Transverse colon (tissue), 3 donors: ENCODE data around the gene DNAH7.

Source experiments
- EP300 ChIP-seq: sonication (generic); formaldehyde crosslinking; IDR thresholded peaks from one replicate; pipeline ENCODE4 v1.6.1; 2017; ENCODE audit warnings: antibody characterized with exemption, low read depth
- POLR2A ChIP-seq: fragments of 450-650 bp; IDR thresholded peaks from one replicate; pipeline ENCODE4 v1.6.1; 2016; ENCODE audit warnings: antibody characterized with exemption, mild to moderate bottlenecking, moderate library complexity
- TF ChIP-seq, protein P1 (sequence below), 5 experiments: fragments of 200-600 bp in 3 of 5; fragments of 450-650 bp in 2 of 5; sonication (generic) in 3 of 5; IDR thresholded peaks; 1 replicate in 2 of 5; 2 replicates in 3 of 5; pipeline ENCODE4 v1.5.1; 2016 to 2017; ENCODE audit warnings: antibody characterized with exemption in 5 of 5, inconsistent platforms in 3 of 5, mild to moderate bottlenecking in 2 of 5, moderate library complexity in 1 of 5

GRCh38 chr2:195756218-195756942 is 312.3 kb downstream of the DNAH7 start:
- TF ChIP-seq POLR2A (no peak), EP300 (no peak)
- TF ChIP-seq, protein P1, sequence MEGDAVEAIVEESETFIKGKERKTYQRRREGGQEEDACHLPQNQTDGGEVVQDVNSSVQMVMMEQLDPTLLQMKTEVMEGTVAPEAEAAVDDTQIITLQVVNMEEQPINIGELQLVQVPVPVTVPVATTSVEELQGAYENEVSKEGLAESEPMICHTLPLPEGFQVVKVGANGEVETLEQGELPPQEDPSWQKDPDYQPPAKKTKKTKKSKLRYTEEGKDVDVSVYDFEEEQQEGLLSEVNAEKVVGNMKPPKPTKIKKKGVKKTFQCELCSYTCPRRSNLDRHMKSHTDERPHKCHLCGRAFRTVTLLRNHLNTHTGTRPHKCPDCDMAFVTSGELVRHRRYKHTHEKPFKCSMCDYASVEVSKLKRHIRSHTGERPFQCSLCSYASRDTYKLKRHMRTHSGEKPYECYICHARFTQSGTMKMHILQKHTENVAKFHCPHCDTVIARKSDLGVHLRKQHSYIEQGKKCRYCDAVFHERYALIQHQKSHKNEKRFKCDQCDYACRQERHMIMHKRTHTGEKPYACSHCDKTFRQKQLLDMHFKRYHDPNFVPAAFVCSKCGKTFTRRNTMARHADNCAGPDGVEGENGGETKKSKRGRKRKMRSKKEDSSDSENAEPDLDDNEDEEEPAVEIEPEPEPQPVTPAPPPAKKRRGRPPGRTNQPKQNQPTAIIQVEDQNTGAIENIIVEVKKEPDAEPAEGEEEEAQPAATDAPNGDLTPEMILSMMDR (IDR thresholded peaks at IDR 0.05): no peak
